NCI-H226 (cell line): ENCODE measurements around the gene GAGE12H.
"Not testable (repeated sequence)": the region's sequence is repeated elsewhere in the genome, so short reads cannot be mapped to it uniquely, and the experiment has no call there.

Experiments used
- DNase-seq: peaks from one replicate; pipeline ENCODE4 v3.0.0-alpha.2; 2015

Gene GAGE12H

GRCh38 chrX:49579649-49580048, at the start of gene GAGE12H:
GAGE12H (plus strand) TSS chrX:49579949; CDS start chrX:49581104, 1,155 bp downstream.
- not testable (repeated sequence) for DNase-seq

- DNase-seq = not testable (repeated sequence)
These were observed 47.9 kb upstream of the GAGE12H start, which contains the start of gene GAGE12C for GRCh38 chrX:49531877-49532276. GAGE12C (plus strand) TSS chrX:49532177; CDS start chrX:49533332, 1,155 bp downstream.

GRCh38 chrX:49541433-49541832, 38.3 kb upstream of the GAGE12H start, which contains the start of gene GAGE12D:
GAGE12D (plus strand) TSS chrX:49541733; CDS start chrX:49542888, 1,155 bp downstream.
- DNase-seq = not testable (repeated sequence)

GRCh38 chrX:49550989-49551388, 28.8 kb upstream of the GAGE12H start, which contains the start of gene GAGE12E:
GAGE12E (plus strand) TSS chrX:49551289; CDS start chrX:49552444, 1,155 bp downstream.
- not testable (repeated sequence) for DNase-seq

GRCh38 chrX:49560542-49560941, 19.2 kb upstream of the GAGE12H start, which contains the start of gene GAGE12F:
GAGE12F (plus strand) TSS chrX:49560842; CDS start chrX:49561997, 1,155 bp downstream.
- not testable (repeated sequence) for DNase-seq

GRCh38 chrX:49568728-49569127, 11.0 kb upstream of the GAGE12H start:
- not testable (repeated sequence) for DNase-seq

- not testable (repeated sequence) for DNase-seq
These were observed 10.6 kb upstream of the GAGE12H start for GRCh38 chrX:49569152-49569551.

- DNase-seq = not testable (repeated sequence)
These were observed 9.6 kb upstream of the GAGE12H start, which contains the start of gene GAGE12G for GRCh38 chrX:49570100-49570499. GAGE12G (plus strand) TSS chrX:49570400; CDS start chrX:49571555, 1,155 bp downstream.

- not testable (repeated sequence) for DNase-seq
These were observed 9.4 kb downstream of the GAGE12H start, which contains the start of gene GAGE2A for GRCh38 chrX:49589196-49589595. GAGE2A (plus strand) TSS chrX:49589496; CDS start chrX:49590651, 1,155 bp downstream.

- DNase-seq = not testable (repeated sequence)
These were observed 10.2 kb downstream of the GAGE12H start for GRCh38 chrX:49589769-49590478.

GRCh38 chrX:49590488-49590887, 10.7 kb downstream of the GAGE12H start:
- DNase-seq = not testable (repeated sequence)

GRCh38 chrX:49598720-49599119, 19.0 kb downstream of the GAGE12H start, which contains the start of gene GAGE1:
GAGE1 (plus strand) TSS chrX:49599020; CDS start chrX:49600175, 1,155 bp downstream.
- DNase-seq = not testable (repeated sequence)

- no peak for DNase-seq
These were observed 31.1 kb downstream of the GAGE12H start for GRCh38 chrX:49610718-49611310.

GRCh38 chrX:49618574-49618973, 38.8 kb downstream of the GAGE12H start:
- no peak for DNase-seq

- DNase-seq = no peak
These were observed 47.5 kb downstream of the GAGE12H start for GRCh38 chrX:49627086-49627777.
